Glomerular visceral epithelial cell (primary cell): ENCODE data around the gene CSNK1G2.

Experiments
- DNase-seq: peaks from one replicate; pipeline ENCODE4 v3.0.0-alpha.2; 2016; ENCODE audit errors: extremely low spot score

The CSNK1G2 gene

GRCh38 chr19:1944088-1944915 lies 3.3 kb downstream of the CSNK1G2 start:
- no peak for DNase-seq

GRCh38 chr19:1944916-1945561 lies 4.1 kb downstream of the CSNK1G2 start:
- DNase-seq = no peak

DNA sequence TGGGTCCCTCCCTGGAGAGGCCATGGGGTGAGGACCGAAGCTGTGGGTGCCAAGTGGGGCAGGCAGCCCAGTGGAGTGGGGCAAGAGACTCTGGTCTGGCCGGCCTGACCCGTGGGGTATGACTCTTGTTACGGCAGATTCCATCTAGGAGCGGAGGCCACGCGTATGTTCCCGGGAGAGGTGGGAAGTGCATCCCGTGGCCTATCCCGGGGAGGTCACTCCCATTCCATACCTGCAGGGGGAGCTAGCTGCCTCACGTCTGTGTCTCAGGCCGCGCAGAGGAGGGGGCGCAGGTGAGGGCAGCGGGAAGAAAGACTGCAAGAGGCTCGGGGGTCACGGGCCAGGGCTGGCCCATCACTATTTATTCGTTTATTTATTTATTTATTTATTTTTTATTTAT lies 4.9 kb downstream of the CSNK1G2 start:
- DNase-seq = peak; percentile 36

DNA sequence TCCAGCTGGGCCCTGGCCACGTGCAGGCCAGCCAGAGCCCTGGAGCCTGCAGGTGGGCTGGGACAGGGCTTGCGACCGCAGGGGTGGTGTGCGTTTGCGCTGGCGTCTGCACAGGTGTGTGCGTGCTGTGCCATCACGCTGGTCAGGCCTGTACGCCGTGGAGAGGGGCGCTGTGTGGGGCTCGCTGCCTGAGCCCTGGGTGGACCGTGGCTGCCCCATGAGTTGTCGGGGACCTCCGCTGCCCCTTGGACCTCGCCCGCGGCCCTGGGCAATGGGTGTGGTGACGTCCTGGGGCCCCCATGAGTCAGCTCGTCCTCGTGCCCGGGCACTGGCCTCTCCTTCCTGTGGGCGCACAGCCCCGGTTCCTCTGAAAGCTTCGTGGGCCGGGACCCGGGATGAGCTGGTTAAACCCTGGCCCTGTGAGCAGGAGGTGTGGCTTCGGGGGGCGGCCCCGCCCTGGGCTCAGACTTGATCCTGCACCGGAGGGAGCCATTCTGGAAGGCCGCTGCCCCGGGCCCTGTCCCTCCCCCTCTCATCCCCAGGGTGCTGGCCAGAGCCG lies 6.8 kb downstream of the CSNK1G2 start:
- no peak for DNase-seq

- DNase-seq = no peak
Measured at GRCh38 chr19:1949304-1950101, 8.5 kb downstream of the CSNK1G2 start.

- DNase-seq = no peak
Measured at GRCh38 chr19:1950640-1951039, 9.7 kb downstream of the CSNK1G2 start.

- DNase-seq = no peak
Measured at GRCh38 chr19:1952635-1953034, 11.7 kb downstream of the CSNK1G2 start.

GRCh38 chr19:1953037-1953436 lies 12.1 kb downstream of the CSNK1G2 start:
- DNase-seq = no peak

DNA sequence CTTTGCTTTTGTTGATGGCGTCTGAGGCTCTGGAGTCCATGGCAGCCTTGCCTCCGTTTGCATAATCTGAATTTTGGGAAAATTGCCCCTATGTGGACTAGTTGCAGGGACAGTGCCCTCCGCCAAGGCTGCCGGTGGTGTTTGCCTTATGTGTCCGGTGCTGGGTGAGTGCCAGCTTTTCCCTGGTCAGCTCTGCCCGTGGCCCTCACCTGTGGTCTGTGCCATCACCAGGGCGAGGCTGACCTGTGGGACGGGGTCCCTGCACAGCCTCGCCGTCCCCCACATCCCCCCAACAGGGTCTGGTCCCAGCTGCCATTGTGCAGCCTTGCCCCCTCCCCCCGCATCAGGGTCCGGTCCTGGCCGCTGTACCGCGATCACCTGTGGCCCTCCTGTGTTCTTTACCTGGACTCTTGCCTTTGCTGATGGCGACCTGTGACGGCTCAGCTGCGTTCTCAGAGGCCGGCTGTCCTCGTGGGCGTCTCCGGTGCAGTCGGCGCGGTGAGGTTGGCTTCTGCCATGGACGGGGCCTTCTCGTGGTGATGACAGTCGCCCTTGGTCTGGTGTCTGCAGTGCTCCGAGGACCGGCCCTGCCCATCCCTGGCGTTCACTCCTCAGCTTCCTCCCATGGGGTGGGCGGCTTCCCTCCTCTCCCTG lies 12.6 kb downstream of the CSNK1G2 start:
- no peak for DNase-seq

GRCh38 chr19:1954532-1954933 lies 13.6 kb downstream of the CSNK1G2 start:
- no peak for DNase-seq

- no peak for DNase-seq
Measured at GRCh38 chr19:1955171-1956121, 14.5 kb downstream of the CSNK1G2 start.

GRCh38 chr19:1956122-1956494 lies 15.1 kb downstream of the CSNK1G2 start:
- DNase-seq = no peak

DNA sequence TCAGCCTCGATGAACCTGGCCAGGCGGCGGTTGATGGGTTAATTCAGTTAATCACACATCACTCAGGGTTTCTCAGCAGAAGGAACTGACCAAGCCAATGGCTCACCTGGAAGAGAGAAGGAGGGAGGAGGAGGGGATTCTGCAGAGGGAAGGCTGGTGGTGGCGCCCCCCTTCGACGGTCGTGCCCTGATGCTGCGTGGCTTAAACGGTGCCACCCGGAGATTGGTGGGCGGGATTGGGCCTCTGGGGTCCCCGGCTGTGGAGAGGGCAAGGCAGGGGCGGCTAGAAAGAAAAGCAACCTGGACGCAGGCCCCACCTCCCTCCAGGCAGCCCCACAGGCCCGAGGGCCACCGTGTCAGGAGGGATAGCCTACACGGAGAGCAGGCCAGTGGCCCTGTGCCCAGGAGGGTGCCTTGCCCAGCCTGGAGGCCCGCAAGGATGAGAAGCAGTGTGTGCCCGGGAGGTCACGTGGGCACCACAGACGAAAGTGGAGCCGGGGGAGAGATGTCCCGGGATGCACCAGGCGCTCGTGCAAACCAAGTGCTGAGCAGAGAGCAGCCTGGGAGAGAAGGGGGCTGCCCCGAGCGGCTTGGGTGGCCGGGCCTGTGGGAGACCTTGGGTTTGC lies 16.0 kb downstream of the CSNK1G2 start:
- no peak for DNase-seq

- DNase-seq = no peak
Measured at GRCh38 chr19:1957562-1958248, 16.7 kb downstream of the CSNK1G2 start.

DNA sequence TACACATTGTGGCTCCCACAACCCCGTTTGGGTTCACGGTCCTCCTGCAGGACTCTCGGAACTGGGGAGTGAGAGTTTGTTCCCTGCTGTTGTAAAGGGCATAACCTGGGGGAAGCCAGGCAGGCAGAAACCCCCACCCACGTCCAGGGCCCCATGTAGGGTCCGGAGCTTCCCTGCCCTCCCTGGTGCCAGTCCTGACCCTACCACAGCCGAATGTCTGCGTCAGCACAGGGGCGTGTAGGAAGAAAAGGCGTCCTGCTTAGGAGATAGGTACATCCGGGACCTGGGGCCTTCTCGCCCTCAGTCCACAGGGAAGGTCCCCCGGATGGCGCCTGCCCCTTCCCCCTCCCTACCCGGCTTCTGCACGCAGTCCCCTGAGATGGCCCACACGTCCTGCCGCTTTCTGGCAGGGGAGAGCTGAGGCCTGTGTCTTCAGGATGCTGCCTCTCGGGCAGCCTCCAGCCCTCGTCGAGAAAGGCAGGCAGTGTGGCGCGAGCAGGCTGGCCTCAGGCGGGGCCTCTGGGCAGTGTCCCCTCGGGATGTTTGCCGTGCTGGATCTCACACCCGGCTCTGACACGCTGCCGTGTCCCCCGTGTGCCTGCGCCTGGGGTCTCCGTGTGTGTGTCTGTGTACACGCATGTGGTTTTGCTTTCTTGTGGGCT lies 19.1 kb downstream of the CSNK1G2 start:
- DNase-seq = no peak

DNA sequence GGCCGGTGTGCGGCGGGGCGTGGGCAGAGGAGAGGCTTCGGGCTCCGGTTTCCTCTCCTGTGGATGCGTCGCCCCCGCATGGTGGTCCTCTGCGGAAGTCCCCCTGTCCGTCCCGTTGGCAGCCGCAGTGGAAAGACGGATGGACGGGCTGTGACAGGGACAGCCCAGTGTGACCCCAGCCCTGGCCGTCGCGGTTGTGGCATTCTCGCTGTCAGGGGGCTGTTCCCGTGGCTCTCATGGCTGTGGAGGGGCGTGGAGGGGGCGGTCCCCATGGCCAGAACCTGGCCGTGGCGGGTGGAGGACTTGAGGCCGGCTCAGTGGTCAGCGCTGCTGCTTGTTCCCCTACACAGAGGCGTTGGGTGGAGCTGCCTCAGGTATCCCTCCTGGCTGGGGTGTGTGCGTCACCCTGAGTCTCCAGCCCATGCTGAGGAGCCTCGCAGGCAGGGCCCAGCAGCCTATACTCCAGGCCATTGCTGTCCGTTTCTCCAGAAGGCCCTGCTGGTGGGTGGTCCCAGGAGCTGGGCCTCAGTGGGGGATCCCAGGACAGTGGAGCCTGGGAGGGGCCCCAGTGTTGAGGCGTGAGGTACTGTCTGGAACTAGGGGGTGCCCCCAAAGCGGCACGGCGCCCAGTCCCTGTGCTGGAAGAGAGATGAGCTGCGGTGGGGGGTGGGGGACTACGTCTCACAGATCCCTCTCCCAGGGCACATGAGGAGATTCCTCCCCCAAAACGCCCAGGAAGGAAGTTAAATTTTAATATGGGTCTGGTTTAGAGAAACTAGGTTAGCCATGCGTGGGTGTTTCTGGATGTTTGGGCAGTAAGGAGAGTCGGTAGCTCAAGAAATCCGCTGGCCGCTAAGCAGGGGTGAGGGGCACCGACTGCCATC lies 20.3 kb downstream of the CSNK1G2 start:
- DNase-seq = peak; percentile 63

GRCh38 chr19:1962674-1963073 lies 21.7 kb downstream of the CSNK1G2 start:
- no peak for DNase-seq

GRCh38 chr19:1967087-1967608 lies 26.2 kb downstream of the CSNK1G2 start:
- no peak for DNase-seq
